HL-60/S4 treated with phorbol 12-myristate 13-acetate at 8.2 ng/mL for 4 days and 3 days (cell line): Measurements from ENCODE around the gene STAM2.
"Not testable (repeated sequence)": the region's sequence is repeated elsewhere in the genome, so short reads cannot be mapped to it uniquely, and the experiment has no call there.

Source experiments
- in situ Hi-C: fragments of 300-500 bp; cut with MboI; formaldehyde crosslinking; loops from 2 replicates; pipeline ENCODE4 v1.15.0; 2022; ENCODE audit warnings: low sequenced_read_pairs

The STAM2 gene

GRCh38 chr2:152175368-152176112 lies at the start of gene STAM2:
Gene STAM2 (minus strand): TSS chr2:152175763. CDS start chr2:152175642, 121 bp downstream.
- in situ Hi-C loops, result no loop called here

GRCh38 chr2:152223977-152224376 lies 48.4 kb upstream of the STAM2 start:
- in situ Hi-C loops, result no loop called here

- in situ Hi-C loops, result no loop called here
Observed at GRCh38 chr2:152222975-152223637, 47.5 kb upstream of the STAM2 start.

GRCh38 chr2:152221839-152222238 lies 46.3 kb upstream of the STAM2 start:
- in situ Hi-C loops, result no loop called here

GRCh38 chr2:152219077-152219828 lies 43.7 kb upstream of the STAM2 start:
- in situ Hi-C loops, result no loop called here

GRCh38 chr2:152201466-152201830 lies 25.9 kb upstream of the STAM2 start:
- in situ Hi-C loops, result no loop called here

GRCh38 chr2:152200565-152201465 lies 25.3 kb upstream of the STAM2 start:
- in situ Hi-C loops, result no loop called here

GRCh38 chr2:152200101-152200500 lies 24.5 kb upstream of the STAM2 start:
- in situ Hi-C loops, result no loop called here

- in situ Hi-C loops, result no loop called here
Observed at GRCh38 chr2:152198499-152198898, 22.9 kb upstream of the STAM2 start.

GRCh38 chr2:152197508-152198284 lies 22.1 kb upstream of the STAM2 start:
- in situ Hi-C loops, result not testable (repeated sequence)

GRCh38 chr2:152189622-152190495 lies 14.3 kb upstream of the STAM2 start:
- in situ Hi-C loops, result loop anchor here (10.0 kb wide), 1 partner anchor 435 kb away; no protein-coding TSS in a partner anchor

GRCh38 chr2:152186808-152187207 lies 11.2 kb upstream of the STAM2 start:
- in situ Hi-C loops, result loop anchor here (10.0 kb wide), 1 partner anchor 438 kb away; no protein-coding TSS in a partner anchor

- in situ Hi-C loops, result loop anchor here (10.0 kb wide), 1 partner anchor 439 kb away; no protein-coding TSS in a partner anchor
Observed at GRCh38 chr2:152186262-152186661, 10.7 kb upstream of the STAM2 start.

GRCh38 chr2:152183401-152184073 lies 8.0 kb upstream of the STAM2 start:
- in situ Hi-C loops, result loop anchor here (10.0 kb wide), 1 partner anchor 441 kb away; no protein-coding TSS in a partner anchor

GRCh38 chr2:152177667-152178066 lies 2.1 kb upstream of the STAM2 start:
- in situ Hi-C loops, result not testable (repeated sequence)

- in situ Hi-C loops, result no loop called here
Observed at GRCh38 chr2:152176113-152176714, 651 bp upstream of the STAM2 start.

GRCh38 chr2:152175012-152175367 lies 573 bp downstream of the STAM2 start:
- in situ Hi-C loops, result no loop called here

GRCh38 chr2:152174574-152174973 lies 989 bp downstream of the STAM2 start:
- in situ Hi-C loops, result no loop called here
